GM12891 (cell line): Measurements from ENCODE around the gene KAZN.

Experiments used
- PAX5 ChIP-seq: IDR thresholded peaks from 2 replicates; pipeline ENCODE4 v1.6.1; 2011; ENCODE audit warnings: low read length, moderate library complexity, mild to moderate bottlenecking; ENCODE audit not compliant: insufficient read depth, severe bottlenecking
- POLR2A ChIP-seq: IDR thresholded peaks from 2 replicates; pipeline ENCODE4 v1.6.1; 2011; ENCODE audit warnings: low read depth, low read length, control low read depth
- POLR2AphosphoS5 ChIP-seq: IDR thresholded peaks from 2 replicates; pipeline ENCODE4 v1.6.1; 2011; ENCODE audit warnings: low read depth, low read length, control low read depth
- TAF1 ChIP-seq: IDR thresholded peaks from 2 replicates; pipeline ENCODE4 v1.6.1; 2011; ENCODE audit warnings: low read depth, low read length, control low read depth

- TF ChIP-seq POLR2A = no peak
- TF ChIP-seq POLR2AphosphoS5 = no peak
- no peak for TF ChIP-seq PAX5
- TF ChIP-seq TAF1 = no peak
These were observed 314.5 kb downstream of the KAZN start for GRCh38 chr1:14912839-14913481.
